Lung (tissue), 14 donors: ENCODE measurements around the gene XAGE1A. TPM values are rescaled to one million over a fixed set of nuclear protein-coding genes. Genes with fewer than 3 reads are reported as not detected.
"Not testable (repeated sequence)": the region's sequence is repeated elsewhere in the genome, so short reads cannot be mapped to it uniquely, and the experiment has no call there.

ENCODE experiments used
- ATAC-seq: fragments of 200-7000 bp; cut with Tn5 transposase; one replicate; pipeline ENCODE4 v1.9.1; 2020; ENCODE audit warnings: moderate number of reproducible peaks; ENCODE audit not compliant: insufficient read depth, low FRiP score
- DNase-seq, 3 donors: peaks; one replicate each; pipeline ENCODE4 v3.0.0-alpha.2; 2013 to 2017
- H3K27ac ChIP-seq, 2 donors: one replicate each; pipeline ENCODE4 v1.5.1; 2013; ENCODE audit warnings: mild to moderate bottlenecking in 2 of 2, moderate library complexity in 2 of 2, control low read depth in 1 of 2, inconsistent platforms in 1 of 2, low read depth in 1 of 2, low read length in 1 of 2
- H3K27me3 ChIP-seq, 3 donors: one replicate each; pipeline ENCODE4 v1.5.1; 2013; ENCODE audit warnings: low read length in 2 of 3; ENCODE audit not compliant: control insufficient read depth in 3 of 3, insufficient read depth in 3 of 3
- H3K36me3 ChIP-seq, 4 donors: one replicate each; pipeline ENCODE4 v1.5.1; 2013; ENCODE audit warnings: low read length in 4 of 4, mild to moderate bottlenecking in 1 of 4, moderate library complexity in 1 of 4; ENCODE audit not compliant: control insufficient read depth in 4 of 4, insufficient read depth in 4 of 4
- H3K4me1 ChIP-seq, 5 donors: one replicate each; pipeline ENCODE4 v1.5.1; 2013; ENCODE audit warnings: low read length in 5 of 5, mild to moderate bottlenecking in 2 of 5, moderate library complexity in 1 of 5; ENCODE audit not compliant: control insufficient read depth in 5 of 5, insufficient read depth in 5 of 5
- H3K4me3 ChIP-seq: one replicate; pipeline ENCODE4 v1.5.1; 2013; ENCODE audit warnings: mild to moderate bottlenecking, control low read depth, moderate library complexity
- H3K9ac ChIP-seq, 2 donors: one replicate each; pipeline ENCODE4 v1.5.1; 2013; ENCODE audit warnings: low read length in 2 of 2, control low read depth in 1 of 2; ENCODE audit not compliant: insufficient read depth in 1 of 2
- H3K9me3 ChIP-seq, 4 donors: one replicate each; pipeline ENCODE4 v1.5.1; 2013; ENCODE audit warnings: low read length in 3 of 4, mild to moderate bottlenecking in 1 of 4, moderate library complexity in 1 of 4; ENCODE audit not compliant: control insufficient read depth in 4 of 4, insufficient read depth in 3 of 4
- WGBS, 2 donors: extraction: QIAGEN DNeasy Blood & Tissue Kit; methylation state at CpG; one replicate each; pipeline ENCODE4 v1.1.7; 2013; 5-methylcytosine and 5-hydroxymethylcytosine counted together
- long read RNA-seq, 5 donors: transcript quantifications; one replicate each; lab custom pipeline, GENCODE V29; 2026
- polyA plus RNA-seq, 2 donors: library from polyadenylated mRNA; stranded (reverse); fragments of 200-250 nt; gene quantifications; one replicate each; pipeline ENCODE4 v1.2.1, GENCODE V29; 2013
- total RNA-seq, 2 donors: library from RNA; depleted of rRNA in 1 of 2; stranded (reverse); fragments of >200 nt in 1 of 2; gene quantifications; one replicate each; pipeline ENCODE4 v1.2.1, GENCODE V29; 2014 to 2021
- donor health status: Bipolar disorder and iron deficiency.
- donor health status: healthy.
- donor health status: DM: yes; HTN: yes; CAD: no.

Gene XAGE1A
- total RNA-seq (under 1 TPM in 1 of 2 donors, not detected in 1; 0.58 TPM), polyA plus RNA-seq (1 to 10 TPM in 1 of 2 donors, under 1 TPM in 1; 0.81 to 3.1 TPM)
- long read RNA-seq, donor 1, result 0 reads
- long read RNA-seq, donor 2, result 0 reads
- long read RNA-seq, donor 3, result 0 reads
- long read RNA-seq, donor 4, result 0 reads
- long read RNA-seq, donor 5, result 0 reads

GRCh38 chrX:52495545-52496418 lies at the start of gene XAGE1A:
Gene XAGE1A (plus strand): TSS chrX:52495808. CDS start chrX:52497362, 1,554 bp downstream.
- WGBS, 2 donors, result no CpG with 5 or more reads among the region's 41 CpGs
- H3K27me3 ChIP-seq, result not testable (repeated sequence)

GRCh38 chrX:52452031-52452430 lies 43.6 kb upstream of the XAGE1A start:
- H3K9ac ChIP-seq, H3K27me3 ChIP-seq, H3K4me3 ChIP-seq, H3K9me3 ChIP-seq, H3K27ac ChIP-seq, DNase-seq, ATAC-seq, H3K4me1 ChIP-seq, H3K36me3 ChIP-seq: not testable (repeated sequence)
- 44 to 53% methylated on average over 3 of the region's 3 CpGs for WGBS, 2 donors

More at GRCh38 chrX:52495545-52496418, at the start of gene XAGE1A:
- H3K9ac ChIP-seq, H3K27ac ChIP-seq, DNase-seq, H3K4me1 ChIP-seq, ATAC-seq, H3K9me3 ChIP-seq, H3K36me3 ChIP-seq, H3K4me3 ChIP-seq: not testable (repeated sequence)

- H3K36me3 ChIP-seq, H3K9me3 ChIP-seq, H3K27ac ChIP-seq, H3K4me1 ChIP-seq, DNase-seq, H3K4me3 ChIP-seq, H3K9ac ChIP-seq, ATAC-seq: not testable (repeated sequence)
- 25 to 36% methylated on average over 1 of the region's 1 CpG for WGBS, 2 donors
- peaks cover 4 to 15% (median 9%) of the 10 kb centered on the region in 3 donors for H3K27me3 ChIP-seq
Measured at GRCh38 chrX:52471301-52471700, 24.3 kb upstream of the XAGE1A start.

- not testable (repeated sequence) for H3K27me3 ChIP-seq, H3K36me3 ChIP-seq, H3K9ac ChIP-seq, H3K4me1 ChIP-seq, H3K4me3 ChIP-seq, H3K27ac ChIP-seq, H3K9me3 ChIP-seq, DNase-seq
- WGBS, 2 donors, result no CpG with 5 or more reads among the region's 5 CpGs
- ATAC-seq, result peak; percentile 22
Measured at GRCh38 chrX:52496419-52496772, 788 bp downstream of the XAGE1A start.

GRCh38 chrX:52501362-52501761 lies 5.8 kb downstream of the XAGE1A start:
- WGBS, 2 donors, result no CpG with 5 or more reads among the region's 6 CpGs
- not testable (repeated sequence) for H3K27ac ChIP-seq, DNase-seq

More at GRCh38 chrX:52501362-52501761, 5.8 kb downstream of the XAGE1A start:
- peaks cover 0 to 11% (median 7%) of the 10 kb centered on the region in 3 donors for H3K27me3 ChIP-seq
- not testable (repeated sequence) for ATAC-seq, H3K36me3 ChIP-seq, H3K4me1 ChIP-seq, H3K9ac ChIP-seq, H3K9me3 ChIP-seq, H3K4me3 ChIP-seq
